Omental fat pad (tissue), 4 donors: Measurements from ENCODE around the gene CUL2. TPM values are rescaled to one million over a fixed set of nuclear protein-coding genes. Genes with fewer than 3 reads are reported as not detected.
"Not testable (repeated sequence)": the region's sequence is repeated elsewhere in the genome, so short reads cannot be mapped to it uniquely, and the experiment has no call there.

Experiments
- ATAC-seq: fragments of 150-250 bp; one replicate; pipeline ENCODE4 v1.9.1; 2016; ENCODE audit warnings: mild to moderate bottlenecking, moderate library complexity; ENCODE audit not compliant: low FRiP score
- DNase-seq: peaks from one replicate; pipeline ENCODE4 v3.0.0-alpha.2; 2019; ENCODE audit warnings: low spot score
- total RNA-seq, 4 donors: library from RNA; depleted of rRNA; stranded (reverse); fragments of >200 nt; gene quantifications; one replicate each; pipeline ENCODE4 v1.1.0, GENCODE V29; 2016
- TF ChIP-seq, protein P1 (sequence below), 3 donors: fragments of 450-650 bp; IDR thresholded peaks; one replicate each; pipeline ENCODE4 v1.5.1; 2016 to 2017; ENCODE audit warnings: antibody characterized with exemption in 3 of 3, mild to moderate bottlenecking in 3 of 3, moderate library complexity in 2 of 3

CUL2 gene
- total RNA-seq, 4 donors from 2014 or later: 16.5 to 20.2 (median 17.7) TPM

DNA sequence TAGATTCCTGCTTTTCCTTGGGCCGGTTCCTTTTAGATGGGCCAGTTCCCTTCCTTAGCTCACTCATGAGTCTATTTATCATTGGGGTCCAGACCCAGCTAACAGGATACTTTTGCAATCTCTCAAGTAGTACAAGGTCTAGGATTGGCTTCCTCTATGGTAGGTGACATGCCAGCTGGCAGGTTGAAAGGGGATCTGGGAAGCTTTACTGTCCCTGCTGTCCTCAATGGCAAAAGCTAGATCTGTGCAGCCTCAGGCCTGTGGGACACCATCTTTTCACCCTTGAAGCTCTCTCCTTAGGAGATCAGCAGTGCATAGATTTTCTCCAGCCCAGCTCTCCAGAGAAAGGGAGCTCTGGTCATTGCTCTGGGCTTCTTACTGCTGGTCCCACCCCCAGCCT lies 96.4 kb downstream of the CUL2 start:
- TF ChIP-seq, protein P1, sequence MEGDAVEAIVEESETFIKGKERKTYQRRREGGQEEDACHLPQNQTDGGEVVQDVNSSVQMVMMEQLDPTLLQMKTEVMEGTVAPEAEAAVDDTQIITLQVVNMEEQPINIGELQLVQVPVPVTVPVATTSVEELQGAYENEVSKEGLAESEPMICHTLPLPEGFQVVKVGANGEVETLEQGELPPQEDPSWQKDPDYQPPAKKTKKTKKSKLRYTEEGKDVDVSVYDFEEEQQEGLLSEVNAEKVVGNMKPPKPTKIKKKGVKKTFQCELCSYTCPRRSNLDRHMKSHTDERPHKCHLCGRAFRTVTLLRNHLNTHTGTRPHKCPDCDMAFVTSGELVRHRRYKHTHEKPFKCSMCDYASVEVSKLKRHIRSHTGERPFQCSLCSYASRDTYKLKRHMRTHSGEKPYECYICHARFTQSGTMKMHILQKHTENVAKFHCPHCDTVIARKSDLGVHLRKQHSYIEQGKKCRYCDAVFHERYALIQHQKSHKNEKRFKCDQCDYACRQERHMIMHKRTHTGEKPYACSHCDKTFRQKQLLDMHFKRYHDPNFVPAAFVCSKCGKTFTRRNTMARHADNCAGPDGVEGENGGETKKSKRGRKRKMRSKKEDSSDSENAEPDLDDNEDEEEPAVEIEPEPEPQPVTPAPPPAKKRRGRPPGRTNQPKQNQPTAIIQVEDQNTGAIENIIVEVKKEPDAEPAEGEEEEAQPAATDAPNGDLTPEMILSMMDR (IDR thresholded peaks at IDR 0.05): no peak
- DNase-seq: no peak
- ATAC-seq: no peak

DNA sequence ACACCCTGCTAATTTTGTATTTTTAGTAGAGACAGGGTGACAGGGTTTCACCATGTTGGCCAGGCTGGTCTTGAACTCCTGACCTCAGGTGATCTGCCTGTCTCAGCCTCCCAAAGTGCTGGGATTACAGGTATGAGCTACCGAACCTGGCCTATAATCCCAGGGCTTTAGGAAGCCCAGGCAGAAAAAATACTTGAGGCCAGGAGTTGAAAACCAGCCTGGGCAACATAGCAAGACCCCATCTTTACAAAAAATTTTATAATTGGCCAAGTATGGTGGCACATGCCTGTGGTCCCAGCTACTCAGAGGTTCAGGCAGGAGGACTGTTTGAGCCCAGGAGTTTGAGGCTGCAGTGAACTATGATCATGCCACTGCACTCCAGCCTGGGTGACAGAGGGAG lies 99.0 kb downstream of the CUL2 start:
- DNase-seq, ATAC-seq: not testable (repeated sequence)

GRCh38 chr10:34988397-34989067 lies 101.6 kb downstream of the CUL2 start:
- TF ChIP-seq, protein P1 (IDR thresholded peaks at IDR 0.05): no peak
- ATAC-seq (no peak), DNase-seq (no peak)

- ATAC-seq: no peak
- TF ChIP-seq, protein P1 (IDR thresholded peaks at IDR 0.05): no peak
Measured at GRCh38 chr10:34985823-34986222, 104.3 kb downstream of the CUL2 start.

GRCh38 chr10:34985146-34985545 lies 105.0 kb downstream of the CUL2 start:
- DNase-seq: no peak
- TF ChIP-seq, protein P1 (IDR thresholded peaks at IDR 0.05): no peak
- no peak for ATAC-seq

More at GRCh38 chr10:34985823-34986222, 104.3 kb downstream of the CUL2 start:
- DNase-seq: no peak

GRCh38 chr10:34981844-34982243 lies 108.3 kb downstream of the CUL2 start:
- TF ChIP-seq, protein P1 (IDR thresholded peaks at IDR 0.05): no peak
- DNase-seq (no peak), ATAC-seq (no peak)

DNA sequence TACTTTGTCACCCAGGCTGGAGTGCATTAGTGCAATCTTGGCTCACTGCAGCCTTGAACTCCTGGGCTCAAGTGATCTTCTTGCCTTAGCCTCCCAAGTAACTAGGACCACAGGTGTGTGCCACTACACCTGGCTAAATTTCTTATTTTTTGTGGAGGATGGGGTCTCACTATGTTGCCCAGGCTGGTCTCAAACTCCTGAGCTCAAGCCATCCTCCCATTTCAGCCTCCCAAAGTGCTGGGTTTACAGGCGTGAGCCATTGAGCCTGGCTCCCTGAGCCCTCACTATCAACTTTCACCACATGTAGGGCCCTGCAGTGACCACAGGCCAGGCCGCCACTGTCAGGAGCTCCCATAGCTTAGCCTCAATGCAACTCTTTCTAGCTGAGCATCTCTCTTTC lies 110.2 kb downstream of the CUL2 start:
- ATAC-seq (no peak), DNase-seq (no peak)
- TF ChIP-seq, protein P1 (IDR thresholded peaks at IDR 0.05): no peak
